GM10266 (cell line): Measurements from ENCODE around the gene RAB10.
"Not testable (repeated sequence)": the region's sequence is repeated elsewhere in the genome, so short reads cannot be mapped to it uniquely, and the experiment has no call there.

Experiments
- DNase-seq: peaks from one replicate; pipeline ENCODE4 v3.0.0; 2012; ENCODE audit errors: extremely low spot score
- TF ChIP-seq, protein P1 (sequence below): IDR thresholded peaks from 2 replicates; pipeline ENCODE4 v1.5.1; 2012; ENCODE audit warnings: mild to moderate bottlenecking, low read depth; ENCODE audit not compliant: control insufficient read depth, insufficient read depth; ENCODE audit errors: missing control alignments

Gene RAB10

DNA sequence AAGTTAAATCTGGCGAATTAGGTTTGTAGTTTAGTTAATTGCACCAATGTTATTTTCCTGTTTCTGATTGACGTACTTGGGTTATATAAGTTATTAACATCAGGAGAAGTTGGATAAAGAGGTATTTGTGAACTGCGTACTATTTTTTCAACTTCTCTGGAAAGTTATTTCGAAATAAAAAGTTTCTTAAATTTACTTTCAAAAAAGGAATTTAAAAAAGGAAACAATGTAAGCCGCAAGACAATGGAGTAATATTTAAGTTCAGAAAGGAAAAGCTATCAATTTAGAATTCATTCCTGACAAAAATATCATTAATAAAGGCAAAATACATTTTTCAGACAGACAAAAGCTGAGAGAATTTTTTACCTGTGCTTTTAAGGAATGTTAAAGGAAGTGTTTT lies 47.7 kb downstream of the RAB10 start:
- DNase-seq = no peak
- TF ChIP-seq, protein P1, sequence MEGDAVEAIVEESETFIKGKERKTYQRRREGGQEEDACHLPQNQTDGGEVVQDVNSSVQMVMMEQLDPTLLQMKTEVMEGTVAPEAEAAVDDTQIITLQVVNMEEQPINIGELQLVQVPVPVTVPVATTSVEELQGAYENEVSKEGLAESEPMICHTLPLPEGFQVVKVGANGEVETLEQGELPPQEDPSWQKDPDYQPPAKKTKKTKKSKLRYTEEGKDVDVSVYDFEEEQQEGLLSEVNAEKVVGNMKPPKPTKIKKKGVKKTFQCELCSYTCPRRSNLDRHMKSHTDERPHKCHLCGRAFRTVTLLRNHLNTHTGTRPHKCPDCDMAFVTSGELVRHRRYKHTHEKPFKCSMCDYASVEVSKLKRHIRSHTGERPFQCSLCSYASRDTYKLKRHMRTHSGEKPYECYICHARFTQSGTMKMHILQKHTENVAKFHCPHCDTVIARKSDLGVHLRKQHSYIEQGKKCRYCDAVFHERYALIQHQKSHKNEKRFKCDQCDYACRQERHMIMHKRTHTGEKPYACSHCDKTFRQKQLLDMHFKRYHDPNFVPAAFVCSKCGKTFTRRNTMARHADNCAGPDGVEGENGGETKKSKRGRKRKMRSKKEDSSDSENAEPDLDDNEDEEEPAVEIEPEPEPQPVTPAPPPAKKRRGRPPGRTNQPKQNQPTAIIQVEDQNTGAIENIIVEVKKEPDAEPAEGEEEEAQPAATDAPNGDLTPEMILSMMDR = no peak

DNA sequence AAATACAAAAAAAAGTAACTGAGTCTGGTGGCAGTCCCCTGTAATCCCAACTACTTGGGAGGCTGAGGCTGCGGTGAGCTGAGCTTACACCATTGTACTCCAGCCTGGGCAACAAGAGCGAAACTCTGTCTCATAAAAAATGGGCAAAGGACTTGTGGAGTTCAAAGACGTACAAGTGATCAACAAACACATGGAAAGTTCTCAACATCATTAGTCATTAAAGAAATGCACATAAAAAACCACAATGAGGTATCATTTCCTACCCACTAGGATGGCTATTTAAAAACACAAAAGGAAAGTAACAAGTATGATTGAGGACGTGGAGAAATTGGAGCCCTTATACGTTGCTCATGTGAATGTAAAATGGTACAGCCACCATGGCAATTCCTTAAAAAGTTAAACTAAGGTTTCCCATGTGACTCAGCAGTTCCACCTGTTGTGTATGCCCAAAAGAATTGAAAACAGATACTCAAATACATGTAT lies 52.3 kb downstream of the RAB10 start:
- TF ChIP-seq, protein P1 = no peak
- peak; percentile 9 for DNase-seq

GRCh38 chr2:26086779-26087178 lies 52.9 kb downstream of the RAB10 start:
- TF ChIP-seq, protein P1 = no peak

GRCh38 chr2:26088038-26088643 lies 54.3 kb downstream of the RAB10 start:
- DNase-seq = peak; percentile 33
- TF ChIP-seq, protein P1 = peak; percentile 66

More at GRCh38 chr2:26086779-26087178, 52.9 kb downstream of the RAB10 start:
- no peak for DNase-seq

GRCh38 chr2:26088931-26089330 lies 55.0 kb downstream of the RAB10 start:
- not testable (repeated sequence) for DNase-seq

- TF ChIP-seq, protein P1 = no peak
- DNase-seq = no peak
Observed at GRCh38 chr2:26089337-26089736, 55.5 kb downstream of the RAB10 start.

DNA sequence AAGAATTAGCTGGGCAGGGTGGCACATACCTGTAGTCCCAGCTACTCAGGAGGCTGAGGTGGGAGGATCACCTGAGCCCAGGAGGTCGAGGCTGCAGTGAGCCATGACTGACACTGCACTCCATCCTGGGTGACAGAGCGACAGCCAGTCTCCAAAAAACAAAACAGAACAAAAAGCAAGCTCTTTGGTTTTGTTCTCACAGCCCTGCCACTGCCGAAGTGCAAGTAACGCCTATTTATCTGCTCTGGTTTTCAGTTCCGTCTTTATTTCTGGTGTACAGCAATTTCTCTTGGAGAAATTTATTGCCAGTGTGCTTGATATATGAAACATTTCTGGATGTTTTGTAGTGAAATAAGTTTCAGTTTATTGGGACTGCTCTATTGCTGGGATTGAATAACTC lies 61.9 kb downstream of the RAB10 start:
- DNase-seq = no peak
- TF ChIP-seq, protein P1 = no peak

DNA sequence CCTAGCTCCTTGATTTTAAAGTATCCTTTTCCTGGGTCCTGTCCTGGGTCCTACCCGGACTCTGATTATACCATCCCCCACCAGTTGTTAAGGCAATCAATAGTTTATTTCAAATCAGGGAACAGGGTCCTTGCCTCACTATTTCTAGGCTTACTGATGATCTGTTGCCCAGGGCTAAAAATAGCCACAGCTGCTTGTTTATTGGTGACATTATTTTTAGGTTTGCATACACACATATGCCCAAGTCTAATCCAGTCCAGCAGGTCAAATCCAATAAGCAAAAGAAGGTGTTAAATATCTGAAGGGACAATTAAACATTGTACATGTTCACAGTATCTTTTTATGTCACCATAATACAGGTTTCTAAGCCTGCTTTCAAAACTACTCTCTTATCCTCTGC lies 66.0 kb downstream of the RAB10 start:
- TF ChIP-seq, protein P1 = no peak
- DNase-seq = no peak
